OCI-LY7 (cell line): ENCODE results near the gene XRCC4.

Source experiments
- CTCF ChIP-seq: fragments of 200-600 bp; sonication (generic); conservative IDR thresholded peaks from 2 replicates; pipeline ENCODE4 v1.5.1; 2014; ENCODE audit warnings: mild to moderate bottlenecking, antibody characterized with exemption, low read length, moderate library complexity, mixed read lengths
- EZH2phosphoT487 ChIP-seq: fragments of 200-600 bp; sonication (generic); IDR thresholded peaks from 2 replicates; pipeline ENCODE4 v1.6.1; 2018; ENCODE audit warnings: low read depth, borderline replicate concordance, mild to moderate bottlenecking, mixed run types, antibody characterized with exemption, low read length, moderate library complexity, mixed read lengths

GRCh38 chr5:83393504-83393866, 316.1 kb downstream of the XRCC4 start:
- TF ChIP-seq CTCF (no peak), EZH2phosphoT487 (no peak)
